ENCODE results near the gene IL6ST. TPM values are rescaled to one million over a fixed set of nuclear protein-coding genes. Genes with fewer than 3 reads are reported as not detected.
A peak's percentile ranks its signal among the peaks of the same experiment; 100 is the strongest.
"Not testable (repeated sequence)": the region's sequence is repeated elsewhere in the genome, so short reads cannot be mapped to it uniquely, and the experiment has no call there.

IL6ST gene
- total and polyA plus RNA-seq, 5 donors from 2014 or later, result 25.3 to 234 (median 58.0) TPM

DNA sequence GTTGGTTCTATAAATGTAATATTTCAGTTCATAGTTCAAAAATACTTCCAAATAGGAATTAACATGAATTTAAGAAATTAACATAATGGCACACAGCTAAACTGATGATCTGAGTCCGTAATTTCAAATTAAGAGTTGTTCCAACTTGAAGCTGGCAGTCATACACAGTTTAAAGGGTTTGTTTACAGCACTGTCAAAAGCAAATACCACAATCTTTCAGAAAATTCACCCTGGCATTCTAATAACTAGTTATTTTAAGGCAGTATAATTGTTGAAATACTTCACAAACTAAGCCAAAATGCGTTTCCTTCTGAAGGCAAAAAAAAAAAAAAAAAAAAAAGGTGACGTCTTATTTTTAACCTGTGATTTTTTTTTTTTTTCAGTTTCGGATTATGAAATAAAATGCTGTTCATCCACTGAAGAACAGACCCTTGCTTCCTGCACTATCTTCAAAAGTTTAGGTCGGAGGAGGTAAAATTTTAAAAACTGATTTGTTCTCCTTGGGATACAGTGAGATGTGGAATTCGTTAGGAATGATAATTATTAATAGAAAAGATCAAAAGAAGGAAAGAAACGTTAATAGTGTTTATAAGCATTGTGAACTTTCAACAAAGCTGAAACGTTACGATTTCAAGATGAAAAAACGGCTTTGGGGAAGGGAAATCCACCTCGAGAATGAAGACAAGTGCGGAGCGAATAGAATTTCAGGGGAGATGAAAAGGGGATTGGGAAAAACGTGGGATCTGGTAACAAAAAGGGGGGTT is 850 bp downstream of the IL6ST start:
- Histone ChIP-seq H3K4me3 (ENCODE audit: low read depth, low read length) (peak overlapping the region; percentile 97), H3K9me3 (ENCODE audit: control insufficient read depth in 2 of 2, low read length in 2 of 2) (no peaks in the 10 kb centered on the region), H3K27me3 (ENCODE audit: control insufficient read depth, insufficient read depth, low read length) (no peaks in the 10 kb centered on the region), H3K27ac (ENCODE audit: insufficient read depth, low read length, poor library complexity, severe bottlenecking) (peak overlapping the region; percentile 97), H3K36me3 (ENCODE audit: control insufficient read depth, insufficient read depth, low read length) (no peaks in the 10 kb centered on the region), H3K4me1 (ENCODE audit: control insufficient read depth, insufficient read depth, low read length, poor library complexity, severe bottlenecking) (peaks cover 43% of the 10 kb centered on the region)
- H3K9me3 Mint-ChIP-seq, result peaks cover 0 to 5% (median 0%) of the 10 kb centered on the region in 7 donors
- peaks cover 7% of the 10 kb centered on the region for H3K36me3 Mint-ChIP-seq
- peaks cover 35 to 61% (median 57%) of the 10 kb centered on the region in 4 donors for H3K4me1 Mint-ChIP-seq
- DNase-seq (peak in 2 of 3 donors; percentile 72 to 76), ATAC-seq (ENCODE audit: low read depth in 2 of 2) (no peak)
- H3K4me3 Mint-ChIP-seq, result peak overlapping the region; percentile 95 to 99 (median 99)
- H3K27ac Mint-ChIP-seq, result peak overlapping the region; percentile 94 to 99 (median 97)
- peaks cover 8% of the 10 kb centered on the region for H3K27me3 Mint-ChIP-seq

- Mint-ChIP-seq H3K4me1 (peaks cover 29 to 68% (median 61%) of the 10 kb centered on the region in 4 donors), H3K27ac (peak overlapping the region; percentile 94 to 99 (median 97)), H3K9me3 (peaks cover 0 to 5% (median 0%) of the 10 kb centered on the region in 7 donors), H3K27me3 (peaks cover 8% of the 10 kb centered on the region), H3K36me3 (peaks cover 7% of the 10 kb centered on the region), H3K4me3 (peak overlapping the region; percentile 95 to 99 (median 99))
- Histone ChIP-seq H3K27ac (ENCODE audit: insufficient read depth, low read length, poor library complexity, severe bottlenecking) (peak overlapping the region; percentile 97), H3K36me3 (ENCODE audit: control insufficient read depth, insufficient read depth, low read length) (no peaks in the 10 kb centered on the region), H3K4me1 (ENCODE audit: control insufficient read depth, insufficient read depth, low read length, poor library complexity, severe bottlenecking) (peaks cover 46% of the 10 kb centered on the region), H3K27me3 (ENCODE audit: control insufficient read depth, insufficient read depth, low read length) (no peaks in the 10 kb centered on the region), H3K4me3 (ENCODE audit: low read depth, low read length) (peak overlapping the region; percentile 97), H3K9me3 (ENCODE audit: control insufficient read depth in 2 of 2, low read length in 2 of 2) (no peaks in the 10 kb centered on the region)
- ATAC-seq (ENCODE audit: low read depth in 2 of 2) (no peak), DNase-seq (no peak)
These were observed 1.8 kb downstream of the IL6ST start for GRCh38 chr5:55993013-55993412.

DNA sequence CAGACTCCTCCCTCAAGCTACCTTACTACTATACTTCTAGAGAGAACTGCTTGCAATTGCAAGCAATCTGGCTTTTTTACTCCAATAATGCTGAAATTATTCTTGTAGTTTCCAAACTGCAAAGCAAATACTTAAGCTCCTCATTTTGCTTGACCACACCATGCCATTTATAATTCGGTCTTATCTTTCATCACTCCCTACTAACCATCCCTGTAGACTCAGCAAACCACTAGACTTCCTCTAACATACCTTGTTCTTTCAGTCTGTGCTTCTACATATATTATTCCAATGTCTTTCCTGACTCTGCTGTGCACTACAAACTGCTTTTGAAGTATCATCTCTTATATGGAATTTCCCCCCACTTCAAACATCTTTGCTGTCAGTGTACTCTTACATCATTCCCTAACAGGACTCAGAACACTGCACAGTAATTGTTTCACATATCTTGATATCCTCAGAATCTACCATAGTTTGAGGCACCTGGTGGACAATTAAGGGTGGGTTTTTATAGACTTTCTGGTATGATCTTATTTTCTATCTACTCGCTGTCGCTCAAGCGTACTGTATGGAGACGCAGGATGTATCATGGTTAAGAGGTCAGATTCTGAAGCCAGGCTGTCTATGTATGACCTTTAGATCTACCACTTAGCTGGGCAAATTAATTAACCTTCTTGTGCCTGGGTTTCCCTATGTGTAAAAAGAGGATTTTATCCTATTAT is 2.8 kb downstream of the IL6ST start:
- peaks cover 55% of the 10 kb centered on the region for H3K4me1 ChIP-seq (ENCODE audit: control insufficient read depth, insufficient read depth, low read length, poor library complexity, severe bottlenecking)
- H3K36me3 ChIP-seq (ENCODE audit: control insufficient read depth, insufficient read depth, low read length), result peaks cover 5% of the 10 kb centered on the region
- peak overlapping the region; percentile 35 for H3K27ac ChIP-seq (ENCODE audit: insufficient read depth, low read length, poor library complexity, severe bottlenecking)
- no peaks in the 10 kb centered on the region for H3K9me3 ChIP-seq (ENCODE audit: control insufficient read depth in 2 of 2, low read length in 2 of 2)
- peak overlapping the region; percentile 27 to 97 (median 79) for H3K27ac Mint-ChIP-seq
- peaks cover 0 to 5% (median 0%) of the 10 kb centered on the region in 7 donors for H3K9me3 Mint-ChIP-seq
- H3K27me3 ChIP-seq (ENCODE audit: control insufficient read depth, insufficient read depth, low read length), result no peaks in the 10 kb centered on the region
- H3K4me3 ChIP-seq (ENCODE audit: low read depth, low read length), result peak overlapping the region; percentile 97
- H3K27me3 Mint-ChIP-seq, result peaks cover 8% of the 10 kb centered on the region
- H3K4me3 Mint-ChIP-seq, result peak overlapping the region; percentile 95 to 99 (median 99)
- peaks cover 33 to 77% (median 65%) of the 10 kb centered on the region in 4 donors for H3K4me1 Mint-ChIP-seq
- H3K36me3 Mint-ChIP-seq, result peaks cover 10% of the 10 kb centered on the region
- DNase-seq (no peak), ATAC-seq (ENCODE audit: low read depth in 2 of 2) (no peak)

DNA sequence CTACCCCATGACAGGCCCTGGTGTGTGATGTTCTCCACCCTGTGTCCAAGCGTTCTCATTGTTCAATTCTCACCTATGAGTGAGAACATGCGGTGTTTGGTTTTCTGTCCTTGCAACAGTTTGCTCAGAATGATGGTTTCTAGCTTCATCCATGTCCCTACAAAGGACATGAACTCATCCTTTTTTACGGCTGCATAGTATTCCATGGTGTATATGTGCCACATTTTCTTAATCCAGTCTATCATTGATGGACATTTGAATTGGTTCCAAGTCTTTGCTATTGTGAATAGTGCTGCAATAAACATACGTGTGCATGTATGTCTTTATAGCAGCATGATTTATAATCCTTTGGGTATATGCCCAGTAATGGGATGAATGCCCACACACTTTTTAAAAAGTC is 3.9 kb downstream of the IL6ST start:
- not testable (repeated sequence) for H3K27ac ChIP-seq (ENCODE audit: insufficient read depth, low read length, poor library complexity, severe bottlenecking)

GRCh38 chr5:55989860-55990259 is 4.9 kb downstream of the IL6ST start:
- no peak for DNase-seq
- Mint-ChIP-seq H3K9me3 (peaks cover 0 to 5% (median 0%) of the 10 kb centered on the region in 7 donors), H3K36me3 (peaks cover 21% of the 10 kb centered on the region), H3K27me3 (peaks cover 8% of the 10 kb centered on the region), H3K27ac (peak overlapping the region; percentile 21 to 96 (median 47)), H3K4me3 (peak overlapping the region; percentile 95 to 99 (median 99)), H3K4me1 (peaks cover 46 to 85% (median 70%) of the 10 kb centered on the region in 4 donors)
- H3K9me3 ChIP-seq (ENCODE audit: control insufficient read depth in 2 of 2, low read length in 2 of 2), result no peaks in the 10 kb centered on the region
- H3K27me3 ChIP-seq (ENCODE audit: control insufficient read depth, insufficient read depth, low read length), result no peaks in the 10 kb centered on the region
- H3K27ac ChIP-seq (ENCODE audit: insufficient read depth, low read length, poor library complexity, severe bottlenecking), result peak overlapping the region; percentile 39
- no peak for ATAC-seq (ENCODE audit: low read depth in 2 of 2)
- H3K36me3 ChIP-seq (ENCODE audit: control insufficient read depth, insufficient read depth, low read length), result peaks cover 10% of the 10 kb centered on the region
- peak overlapping the region; percentile 60 for H3K4me3 ChIP-seq (ENCODE audit: low read depth, low read length)
- H3K4me1 ChIP-seq (ENCODE audit: control insufficient read depth, insufficient read depth, low read length, poor library complexity, severe bottlenecking), result peaks cover 61% of the 10 kb centered on the region

More for the DNA sequence above, 3.9 kb downstream of the IL6ST start:
- H3K9me3 Mint-ChIP-seq; ATAC-seq (ENCODE audit: low read depth in 2 of 2); H3K27me3 Mint-ChIP-seq; H3K27me3 ChIP-seq (ENCODE audit: control insufficient read depth, insufficient read depth, low read length); H3K27ac Mint-ChIP-seq; H3K9me3 ChIP-seq (ENCODE audit: control insufficient read depth in 2 of 2, low read length in 2 of 2); DNase-seq: not testable (repeated sequence)
- Mint-ChIP-seq H3K4me3 (peak overlapping the region; percentile 95 to 99 (median 99)), H3K36me3 (peaks cover 19% of the 10 kb centered on the region), H3K4me1 (peaks cover 41 to 81% (median 68%) of the 10 kb centered on the region in 4 donors)
- peaks cover 57% of the 10 kb centered on the region for H3K4me1 ChIP-seq (ENCODE audit: control insufficient read depth, insufficient read depth, low read length, poor library complexity, severe bottlenecking)
- H3K36me3 ChIP-seq (ENCODE audit: control insufficient read depth, insufficient read depth, low read length), result peaks cover 10% of the 10 kb centered on the region
- peak overlapping the region; percentile 97 for H3K4me3 ChIP-seq (ENCODE audit: low read depth, low read length)

DNA sequence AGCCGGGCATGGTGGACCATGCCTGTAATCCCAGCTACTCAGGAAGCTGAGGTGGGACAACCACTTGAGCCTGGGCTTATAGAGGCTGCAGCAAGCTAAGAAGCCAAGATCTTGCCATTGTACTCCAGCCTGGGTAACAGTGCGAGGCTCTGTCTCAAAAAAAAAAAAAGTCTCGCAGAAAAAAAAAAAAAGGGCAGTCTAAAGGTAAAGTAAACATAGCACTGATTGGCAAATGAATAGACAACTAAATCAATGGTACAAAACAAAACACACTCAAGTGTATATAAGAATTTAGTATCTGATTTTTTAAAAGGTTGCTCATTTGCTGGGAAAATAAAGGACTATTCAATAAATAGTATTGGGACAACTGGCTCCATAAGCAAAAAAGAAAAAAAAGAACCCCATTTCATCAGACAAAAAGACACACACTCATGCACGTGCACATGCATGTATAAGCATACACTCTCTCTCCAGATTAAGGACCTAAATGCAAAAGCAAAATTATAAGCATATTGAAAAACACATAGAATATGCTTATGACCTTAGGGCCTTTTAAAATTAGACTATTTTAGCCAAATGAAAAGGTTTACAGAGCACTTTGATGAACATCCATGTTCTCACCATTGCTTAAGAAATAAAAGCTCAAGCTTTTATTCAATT is 5.7 kb downstream of the IL6ST start:
- peaks cover 50 to 87% (median 75%) of the 10 kb centered on the region in 4 donors for H3K4me1 Mint-ChIP-seq
- no peaks in the 10 kb centered on the region for H3K27me3 ChIP-seq (ENCODE audit: control insufficient read depth, insufficient read depth, low read length)
- peak overlapping the region; percentile 95 to 99 (median 99) for H3K4me3 Mint-ChIP-seq
- peaks cover 0 to 5% (median 0%) of the 10 kb centered on the region in 7 donors for H3K9me3 Mint-ChIP-seq
- peak overlapping the region; percentile 39 for H3K27ac ChIP-seq (ENCODE audit: insufficient read depth, low read length, poor library complexity, severe bottlenecking)
- H3K36me3 ChIP-seq (ENCODE audit: control insufficient read depth, insufficient read depth, low read length), result peaks cover 10% of the 10 kb centered on the region
- H3K27ac Mint-ChIP-seq, result peak overlapping the region; percentile 0 to 47 (median 7)
- H3K36me3 Mint-ChIP-seq, result peaks cover 22% of the 10 kb centered on the region
- peaks cover 5% of the 10 kb centered on the region for H3K27me3 Mint-ChIP-seq
- peaks cover 69% of the 10 kb centered on the region for H3K4me1 ChIP-seq (ENCODE audit: control insufficient read depth, insufficient read depth, low read length, poor library complexity, severe bottlenecking)
- DNase-seq (peak in 1 of 3 donors; percentile 27), ATAC-seq (ENCODE audit: low read depth in 2 of 2) (no peak)
- no peaks in the 10 kb centered on the region for H3K9me3 ChIP-seq (ENCODE audit: control insufficient read depth in 2 of 2, low read length in 2 of 2)
- peak overlapping the region; percentile 60 for H3K4me3 ChIP-seq (ENCODE audit: low read depth, low read length)

GRCh38 chr5:55988428-55988827 is 6.3 kb downstream of the IL6ST start:
- not testable (repeated sequence) for ATAC-seq (ENCODE audit: low read depth in 2 of 2); H3K9me3 ChIP-seq (ENCODE audit: control insufficient read depth in 2 of 2, low read length in 2 of 2); DNase-seq; H3K27me3 Mint-ChIP-seq; H3K9me3 Mint-ChIP-seq; H3K27me3 ChIP-seq (ENCODE audit: control insufficient read depth, insufficient read depth, low read length)
- peaks cover 71% of the 10 kb centered on the region for H3K4me1 ChIP-seq (ENCODE audit: control insufficient read depth, insufficient read depth, low read length, poor library complexity, severe bottlenecking)
- peaks cover 48 to 91% (median 76%) of the 10 kb centered on the region in 4 donors for H3K4me1 Mint-ChIP-seq
- H3K4me3 ChIP-seq (ENCODE audit: low read depth, low read length), result peak overlapping the region; percentile 62
- H3K36me3 ChIP-seq (ENCODE audit: control insufficient read depth, insufficient read depth, low read length), result peaks cover 10% of the 10 kb centered on the region
- H3K27ac Mint-ChIP-seq, result peak overlapping the region in 2 of 3 donors; percentile 27 to 93
- peaks cover 22% of the 10 kb centered on the region for H3K36me3 Mint-ChIP-seq
- H3K27ac ChIP-seq (ENCODE audit: insufficient read depth, low read length, poor library complexity, severe bottlenecking), result peak overlapping the region; percentile 47
- peak overlapping the region; percentile 44 to 95 (median 77) for H3K4me3 Mint-ChIP-seq
